Fibroblast of pulmonary artery (primary cell): ENCODE data around the gene GOLGA8T.
"Not testable (repeated sequence)": the region's sequence is repeated elsewhere in the genome, so short reads cannot be mapped to it uniquely, and the experiment has no call there.

Experiments
- DNase-seq: peaks from one replicate; pipeline ENCODE4 v3.0.0-alpha.2; 2010; ENCODE audit warnings: low read depth
- H3K4me3 ChIP-seq: replicated peaks from 2 replicates; pipeline ENCODE4 v1.5.1; 2011; ENCODE audit warnings: low read depth, mild to moderate bottlenecking, control low read depth, low read length, moderate library complexity

Gene GOLGA8T

GRCh38 chr15:30187429-30187828, 52.6 kb downstream of the GOLGA8T start:
- H3K4me3 ChIP-seq, DNase-seq: not testable (repeated sequence)

GRCh38 chr15:30189754-30190153, 54.9 kb downstream of the GOLGA8T start:
- H3K4me3 ChIP-seq, DNase-seq: not testable (repeated sequence)

- not testable (repeated sequence) for H3K4me3 ChIP-seq, DNase-seq
Measured at GRCh38 chr15:30191143-30191542, 56.3 kb downstream of the GOLGA8T start.

GRCh38 chr15:30191639-30192038, 56.8 kb downstream of the GOLGA8T start:
- H3K4me3 ChIP-seq: not testable (repeated sequence)

GRCh38 chr15:30192119-30192745, 57.4 kb downstream of the GOLGA8T start:
- H3K4me3 ChIP-seq, DNase-seq: not testable (repeated sequence)

More at GRCh38 chr15:30191639-30192038, 56.8 kb downstream of the GOLGA8T start:
- not testable (repeated sequence) for DNase-seq

GRCh38 chr15:30192892-30193291, 58.0 kb downstream of the GOLGA8T start:
- H3K4me3 ChIP-seq, DNase-seq: not testable (repeated sequence)
